ENCODE measurements around the gene PDS5B. TPM values are rescaled to one million over a fixed set of nuclear protein-coding genes. Genes with fewer than 3 reads are reported as not detected.

PDS5B gene
- total and polyA plus RNA-seq, 10 of the 15 experiments (the other 5 are each of a cell fraction or from before 2014, with no cell fraction given): 15.4 to 55.3 (median 30.7) TPM

GRCh38 chr13:32695602-32696250 is 109.5 kb downstream of the PDS5B start:
- ChIA-PET CTCF (interaction anchor here (0.6 to 3.2 kb wide), 4 partner anchors 12 to 99 kb away, joined by 3 to 18 read pairs (median 3); no protein-coding TSS in a partner anchor), SMC1A (ENCODE audit: uncharacterized antibody, unreplicated experiment) (interaction anchor here (1.1 to 2.9 kb wide), 6 partner anchors 9 to 71 kb away, joined by 3 to 11 read pairs (median 4); no protein-coding TSS in a partner anchor), POLR2A (no interaction called here), RAD21 (ENCODE audit: unreplicated experiment) (interaction anchor here (0.7 kb wide), 1 partner anchor 229 kb away, joined by 3 read pairs; no protein-coding TSS in a partner anchor)
- in situ Hi-C loops (cut with MboI): no loop called here
- ATAC-seq: no peak
- no peak for FAIRE-seq
- TF ChIP-seq SIN3A (IDR thresholded peaks at IDR 0.05; ENCODE audit: low read depth, low read length): no peak
- Histone ChIP-seq H3K36me3 (ENCODE audit: control insufficient read depth in 2 of 2, insufficient read depth in 2 of 2, low read length in 1 of 2) (peaks cover 0 to 21% of the 10 kb centered on the region in 2 experiments; a peak in 1 of 4 replicates), H3K79me2 (ENCODE audit: control insufficient read depth, insufficient read depth, low read length) (no peaks in the 10 kb centered on the region), H3K4me2 (ENCODE audit: control insufficient read depth, insufficient read depth) (no peak overlapping the region), H4K20me1 (ENCODE audit: control insufficient read depth, insufficient read depth) (no peaks in the 10 kb centered on the region), H3K9me3 (replicated peaks; ENCODE audit: control insufficient read depth, insufficient read depth, low read length) (no peaks in the 10 kb centered on the region), H3K4me1 (ENCODE audit: control insufficient read depth, insufficient read depth, low read length) (no peaks in the 10 kb centered on the region), H2AFZ (ENCODE audit: control insufficient read depth, low read depth, low read length) (no peak overlapping the region), H3K27ac (ENCODE audit: control insufficient read depth, insufficient read depth) (no peak overlapping the region), H3K9ac (ENCODE audit: control insufficient read depth, insufficient read depth, low read length) (no peak overlapping the region), H3K27me3 (replicated peaks in 1 of 2; ENCODE audit: control insufficient read depth in 2 of 2, insufficient read depth in 2 of 2, low read length in 1 of 2) (no peaks in the 10 kb centered on the region), H3K4me3 (no peak overlapping the region)
- BruUV-seq (replicated peaks): no TSS peak
- intact Hi-C loops (cut with micrococcal nuclease; ENCODE audit: unreplicated experiment): no loop called here
- DNase-seq (ENCODE audit: low read depth, low spot score): no peak
- 94% methylated on average over 2 of the region's 2 CpGs for WGBS (ENCODE audit: insufficient coverage, insufficient replicate concordance, low lambda C conversion rate, missing lambda C conversion rate)

DNA sequence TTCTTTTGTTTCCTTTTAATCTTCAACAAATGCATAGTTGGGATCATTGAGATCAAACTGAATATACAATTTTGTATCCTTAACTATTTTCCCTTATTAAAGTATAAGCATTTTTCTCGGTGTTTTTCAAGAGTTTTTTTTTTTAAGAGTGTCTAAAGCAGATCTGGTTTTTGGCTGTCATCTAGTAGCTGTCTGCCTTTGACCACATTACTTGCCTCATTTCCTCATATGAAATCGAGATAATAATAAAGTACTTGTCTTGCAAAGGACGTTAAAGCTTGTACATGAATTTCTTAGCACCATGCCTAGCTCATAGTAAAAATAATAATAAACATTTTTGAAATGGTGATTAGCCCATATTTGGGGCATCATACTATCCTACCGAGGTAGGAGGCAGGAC is 121.2 kb downstream of the PDS5B start:
- Histone ChIP-seq H3K4me2 (ENCODE audit: control insufficient read depth, insufficient read depth) (no peak overlapping the region), H3K4me1 (ENCODE audit: control insufficient read depth, insufficient read depth, low read length) (no peaks in the 10 kb centered on the region), H4K20me1 (ENCODE audit: control insufficient read depth, insufficient read depth) (no peaks in the 10 kb centered on the region), H3K27ac (ENCODE audit: control insufficient read depth, insufficient read depth) (no peak overlapping the region), H3K36me3 (ENCODE audit: control insufficient read depth in 2 of 2, insufficient read depth in 2 of 2, low read length in 1 of 2) (peaks cover 1 to 14% of the 10 kb centered on the region in 2 experiments; a peak in 2 of 4 replicates), H3K27me3 (replicated peaks in 1 of 2; ENCODE audit: control insufficient read depth in 2 of 2, insufficient read depth in 2 of 2, low read length in 1 of 2) (no peaks in the 10 kb centered on the region), H3K4me3 (no peak overlapping the region), H2AFZ (ENCODE audit: control insufficient read depth, low read depth, low read length) (no peak overlapping the region), H3K79me2 (ENCODE audit: control insufficient read depth, insufficient read depth, low read length) (no peaks in the 10 kb centered on the region), H3K9me3 (replicated peaks; ENCODE audit: control insufficient read depth, insufficient read depth, low read length) (peaks cover 4% of the 10 kb centered on the region), H3K9ac (ENCODE audit: control insufficient read depth, insufficient read depth, low read length) (no peak overlapping the region)
- in situ Hi-C loops (cut with MboI) (no loop called here), intact Hi-C loops (cut with micrococcal nuclease; ENCODE audit: unreplicated experiment) (no loop called here)
- ChIA-PET SMC1A (ENCODE audit: uncharacterized antibody, unreplicated experiment) (interaction anchor here (1.1 to 2.1 kb wide), 2 partner anchors 17 to 30 kb away, joined by 3 to 6 read pairs; no protein-coding TSS in a partner anchor), CTCF (interaction anchor here (0.8 to 1.1 kb wide), 4 partner anchors 12 to 56 kb away, joined by 3 to 4 read pairs (median 3); no protein-coding TSS in a partner anchor), POLR2A (interaction anchor here (0.6 kb wide), 1 partner anchor 16 kb away, joined by 3 read pairs; no protein-coding TSS in a partner anchor), RAD21 (ENCODE audit: unreplicated experiment) (interaction anchor here (1.2 kb wide), 1 partner anchor 197 kb away, joined by 3 read pairs; no protein-coding TSS in a partner anchor)
- no TSS peak for BruUV-seq (replicated peaks)
- 99% methylated on average over 4 of the region's 4 CpGs for WGBS (ENCODE audit: insufficient coverage, insufficient replicate concordance, low lambda C conversion rate, missing lambda C conversion rate)
- TF ChIP-seq TCF12 (IDR thresholded peaks at IDR 0.05; ENCODE audit: low read depth, low read length): no peak
- no peak for TF ChIP-seq ZSCAN29 (IDR thresholded peaks at IDR 0.05)
- no peak for TF ChIP-seq NR2F1 (conservative IDR thresholded peaks at IDR 0.05)
- no peak for TF ChIP-seq CREM (IDR thresholded peaks at IDR 0.05; ENCODE audit: low read depth)
- TF ChIP-seq POLR2AphosphoS2 (IDR thresholded peaks at IDR 0.05; ENCODE audit: low read depth, low read length): no peak
- no peak for TF ChIP-seq IRF3 (IDR thresholded peaks at IDR 0.05)
- TF ChIP-seq ZBED1 (IDR thresholded peaks at IDR 0.05; ENCODE audit: borderline replicate concordance): no peak
- no peak for TF ChIP-seq HCFC1 (IDR thresholded peaks at IDR 0.05; ENCODE audit: low read length)
- TF ChIP-seq IKZF1 (conservative IDR thresholded peaks at IDR 0.05): no peak
- TF ChIP-seq, protein P1, sequence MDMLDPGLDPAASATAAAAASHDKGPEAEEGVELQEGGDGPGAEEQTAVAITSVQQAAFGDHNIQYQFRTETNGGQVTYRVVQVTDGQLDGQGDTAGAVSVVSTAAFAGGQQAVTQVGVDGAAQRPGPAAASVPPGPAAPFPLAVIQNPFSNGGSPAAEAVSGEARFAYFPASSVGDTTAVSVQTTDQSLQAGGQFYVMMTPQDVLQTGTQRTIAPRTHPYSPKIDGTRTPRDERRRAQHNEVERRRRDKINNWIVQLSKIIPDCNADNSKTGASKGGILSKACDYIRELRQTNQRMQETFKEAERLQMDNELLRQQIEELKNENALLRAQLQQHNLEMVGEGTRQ (IDR thresholded peaks at IDR 0.05; ENCODE audit: borderline replicate concordance, low read depth, low read length): no peak
- TF ChIP-seq SRF (IDR thresholded peaks at IDR 0.05; ENCODE audit: low read depth in 2 of 2, low read length in 2 of 2): no peak
- no peak for TF ChIP-seq CHD2 (IDR thresholded peaks at IDR 0.05; ENCODE audit: borderline replicate concordance, low read depth, low read length)
- TF ChIP-seq STAT3 (IDR thresholded peaks at IDR 0.05; ENCODE audit: low read depth, low read length): no peak
- no peak for TF ChIP-seq TCF7 (IDR thresholded peaks at IDR 0.05; ENCODE audit: borderline replicate concordance)
- FAIRE-seq (no peak), ATAC-seq (no peak), DNase-seq (ENCODE audit: low read depth, low spot score) (no peak)

Data from GM12878 (cell line).